Vagina (tissue), 2 donors: ENCODE data around the gene DYNC1I1.

Experiments used
- POLR2AphosphoS5 ChIP-seq, 2 donors: sonication (generic); formaldehyde crosslinking; IDR thresholded peaks; one replicate each; pipeline ENCODE4 v1.9.0; 2017; ENCODE audit warnings: antibody characterized with exemption in 2 of 2, mild to moderate bottlenecking in 2 of 2, low read depth in 1 of 2; ENCODE audit not compliant: insufficient read depth in 1 of 2
- TF ChIP-seq, protein P1 (sequence below), 3 experiments: fragments of 450-650 bp in 2 of 3; fragments of 200-600 bp in 1 of 3; sonication (generic) in 1 of 3; IDR thresholded peaks; one replicate each; pipeline ENCODE4 v1.5.1; 2017 to 2019; ENCODE audit warnings: antibody characterized with exemption in 3 of 3, mild to moderate bottlenecking in 2 of 3, moderate library complexity in 2 of 3

DNA sequence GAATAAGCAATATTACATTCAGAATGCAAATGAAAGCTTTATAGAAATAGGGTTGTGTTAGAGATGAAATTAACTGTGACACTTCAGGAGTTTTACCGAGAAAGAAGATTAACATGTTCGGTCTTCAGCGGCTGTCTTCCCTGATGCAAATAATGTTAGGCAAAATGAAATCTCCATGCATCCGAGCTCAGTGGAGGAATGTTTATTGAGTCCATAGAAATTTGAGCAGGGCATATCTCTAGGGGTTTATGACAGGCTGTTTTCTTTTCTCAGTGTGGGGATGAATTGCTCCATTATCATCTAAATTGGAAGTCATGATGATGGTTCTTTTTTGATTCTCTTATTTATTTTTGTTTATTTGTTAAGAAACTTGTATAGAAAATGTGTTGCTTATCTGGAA, 31.7 kb downstream of the DYNC1I1 start:
- TF ChIP-seq, protein P1, sequence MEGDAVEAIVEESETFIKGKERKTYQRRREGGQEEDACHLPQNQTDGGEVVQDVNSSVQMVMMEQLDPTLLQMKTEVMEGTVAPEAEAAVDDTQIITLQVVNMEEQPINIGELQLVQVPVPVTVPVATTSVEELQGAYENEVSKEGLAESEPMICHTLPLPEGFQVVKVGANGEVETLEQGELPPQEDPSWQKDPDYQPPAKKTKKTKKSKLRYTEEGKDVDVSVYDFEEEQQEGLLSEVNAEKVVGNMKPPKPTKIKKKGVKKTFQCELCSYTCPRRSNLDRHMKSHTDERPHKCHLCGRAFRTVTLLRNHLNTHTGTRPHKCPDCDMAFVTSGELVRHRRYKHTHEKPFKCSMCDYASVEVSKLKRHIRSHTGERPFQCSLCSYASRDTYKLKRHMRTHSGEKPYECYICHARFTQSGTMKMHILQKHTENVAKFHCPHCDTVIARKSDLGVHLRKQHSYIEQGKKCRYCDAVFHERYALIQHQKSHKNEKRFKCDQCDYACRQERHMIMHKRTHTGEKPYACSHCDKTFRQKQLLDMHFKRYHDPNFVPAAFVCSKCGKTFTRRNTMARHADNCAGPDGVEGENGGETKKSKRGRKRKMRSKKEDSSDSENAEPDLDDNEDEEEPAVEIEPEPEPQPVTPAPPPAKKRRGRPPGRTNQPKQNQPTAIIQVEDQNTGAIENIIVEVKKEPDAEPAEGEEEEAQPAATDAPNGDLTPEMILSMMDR (IDR thresholded peaks at IDR 0.05), result no peak
- TF ChIP-seq POLR2AphosphoS5 (IDR thresholded peaks at IDR 0.05; ENCODE audit: insufficient read depth in 1 of 2, low read depth in 1 of 2), result no peak
